HCT116 (cell line): Measurements from ENCODE around the gene PERCC1.

ENCODE experiments used
- CTCF ChIP-seq, 3 experiments: fragments of 200-600 bp in 1 of 3; sonication (generic) in 1 of 3; IDR thresholded peaks in 2 of 3; conservative IDR thresholded peaks in 1 of 3; 2 replicates each; pipeline ENCODE4 v1.5.1; 2012 to 2017; ENCODE audit warnings: low read depth in 2 of 3, low read length in 2 of 3, antibody characterized with exemption in 1 of 3, borderline replicate concordance in 1 of 3, control low read depth in 1 of 3, mild to moderate bottlenecking in 1 of 3, mixed read lengths in 1 of 3, mixed run types in 1 of 3, moderate library complexity in 1 of 3; ENCODE audit not compliant: insufficient read depth in 1 of 3
- EZH2 ChIP-seq: fragments of 200-600 bp; sonication (generic); IDR thresholded peaks from 2 replicates; pipeline ENCODE4 v1.6.1; 2017; ENCODE audit warnings: antibody characterized with exemption, mixed run types
- MAX ChIP-seq: IDR thresholded peaks from 2 replicates; pipeline ENCODE4 v1.6.1; 2012
- POLR2A ChIP-seq: IDR thresholded peaks from 2 replicates; pipeline ENCODE4 v1.7.0; 2011; ENCODE audit warnings: borderline replicate concordance; ENCODE audit not compliant: insufficient read depth, insufficient read length; ENCODE audit errors: extremely low read depth
- SP1 ChIP-seq: IDR thresholded peaks from 2 replicates; pipeline ENCODE4 v1.6.1; 2012; ENCODE audit warnings: low read depth
- TCF7L2 ChIP-seq: IDR thresholded peaks from 2 replicates; pipeline ENCODE4 v1.7.0; 2011; ENCODE audit warnings: borderline replicate concordance, inconsistent platforms; ENCODE audit not compliant: insufficient read depth, insufficient read length; ENCODE audit errors: extremely low read depth

GRCh38 chr16:1424028-1424427 is 6.8 kb upstream of the PERCC1 start:
- TF ChIP-seq CTCF (IDR thresholded peaks at IDR 0.05 in 2 of 3, conservative IDR thresholded peaks at IDR 0.05 in 1 of 3; ENCODE audit: borderline replicate concordance in 1 of 3, insufficient read depth in 1 of 3, low read depth in 2 of 3, low read length in 2 of 3) (no peak), MAX (no peak), POLR2A (no peak), SP1 (no peak), TCF7L2 (no peak), EZH2 (no peak)
